Activated naive CD8-positive, alpha-beta T cell treated with anti-CD3 and anti-CD28 coated beads, Interleukin-2, amount 10 ng/mL, durations not matched to agents 7 days and 5 days (primary cell): ENCODE data around the gene APLP1. TPM values are rescaled to one million over a fixed set of nuclear protein-coding genes. Genes with fewer than 3 reads are reported as not detected.
A peak's percentile ranks its signal among the peaks of the same experiment; 100 is the strongest.

Experiments
- ATAC-seq: fragments of 150-1000 bp; cut with Tn5 transposase; one replicate; pipeline ENCODE4 v1.10.0; 2021; ENCODE audit warnings: low read depth, moderate library complexity
- POLR2A ChIA-PET: fragments of 350-600 bp; sonication (Branson Sonifier 250); formaldehyde crosslinking; loops from one replicate; lab custom pipeline; 2021; ENCODE audit warnings: antibody characterized with exemption; lab: Charles Lee
- DNase-seq: peaks from one replicate; pipeline ENCODE4 v3.0.0; 2021
- H3K27ac Mint-ChIP-seq: one replicate; pipeline ENCODE4 v1.8.0; 2022; ENCODE audit warnings: mild to moderate bottlenecking, mixed read lengths
- H3K27me3 Mint-ChIP-seq: one replicate; pipeline ENCODE4 v1.8.0; 2022; ENCODE audit warnings: mild to moderate bottlenecking, moderate library complexity, mixed read lengths
- H3K36me3 Mint-ChIP-seq: one replicate; pipeline ENCODE4 v1.8.0; 2021; ENCODE audit warnings: mild to moderate bottlenecking, mixed read lengths
- H3K4me1 Mint-ChIP-seq: one replicate; pipeline ENCODE4 v1.8.0; 2021; ENCODE audit warnings: mixed read lengths
- H3K4me3 Mint-ChIP-seq: one replicate; pipeline ENCODE4 v1.8.0; 2022; ENCODE audit warnings: mild to moderate bottlenecking, moderate library complexity, mixed read lengths
- H3K9me3 Mint-ChIP-seq: one replicate; pipeline ENCODE4 v1.8.0; 2021; ENCODE audit warnings: mixed read lengths
- total RNA-seq, 2 experiments: library from RNA; stranded (reverse); gene quantifications; one replicate each; pipeline ENCODE4 v1.2.3, GENCODE V29; 2021

The APLP1 gene
- total RNA-seq, 2 experiments from 2014 or later: 1.2 to 1.4 TPM

- POLR2A ChIA-PET: no interaction called here
- Mint-ChIP-seq H3K36me3 (peaks cover 30% of the 10 kb centered on the region), H3K4me3 (no peak overlapping the region), H3K4me1 (peaks cover 15% of the 10 kb centered on the region), H3K9me3 (no peaks in the 10 kb centered on the region), H3K27me3 (no peaks in the 10 kb centered on the region), H3K27ac (no peak overlapping the region)
- no peak for ATAC-seq
- no peak for DNase-seq
These were observed 27.7 kb downstream of the APLP1 start for GRCh38 chr19:35895911-35896642.

DNA sequence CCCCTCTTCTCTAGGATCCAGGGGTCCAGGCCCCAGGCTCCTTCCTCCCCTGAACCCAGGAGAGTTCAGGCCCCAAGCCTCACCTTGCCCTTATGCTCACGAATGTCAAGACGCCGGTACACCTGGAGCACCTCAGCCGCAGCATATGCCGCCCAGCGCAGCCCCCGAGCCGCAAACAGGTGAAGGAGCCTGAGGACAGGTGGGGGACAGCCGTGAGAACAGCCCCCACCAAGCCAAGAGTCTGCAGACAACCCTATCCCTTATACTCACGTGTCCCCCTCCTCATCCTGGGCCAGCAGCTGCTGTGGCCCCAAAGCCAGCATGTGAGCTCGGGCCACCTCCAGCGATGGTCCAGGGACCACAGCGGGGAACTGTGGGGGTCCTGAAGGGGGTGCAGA lies 28.3 kb downstream of the APLP1 start:
- DNase-seq: no peak
- peaks cover 26% of the 10 kb centered on the region for H3K36me3 Mint-ChIP-seq

GRCh38 chr19:35897706-35898451 lies 29.5 kb downstream of the APLP1 start:
- peaks cover 22% of the 10 kb centered on the region for H3K36me3 Mint-ChIP-seq
- H3K4me3 Mint-ChIP-seq: peak overlapping the region; percentile 92
- POLR2A ChIA-PET: interaction anchor here (0.9 to 1.3 kb wide), 2 partner anchors 10 to 33 kb away, joined by 4 to 5 read pairs; no protein-coding TSS in a partner anchor
- ATAC-seq (no peak), DNase-seq (no peak)
- peak overlapping the region; percentile 97 for H3K27ac Mint-ChIP-seq
- peaks cover 21% of the 10 kb centered on the region for H3K4me1 Mint-ChIP-seq
- no peaks in the 10 kb centered on the region for H3K27me3 Mint-ChIP-seq
- H3K9me3 Mint-ChIP-seq: no peaks in the 10 kb centered on the region

More for the DNA sequence above, 28.3 kb downstream of the APLP1 start:
- no peaks in the 10 kb centered on the region for H3K27me3 Mint-ChIP-seq
- POLR2A ChIA-PET: no interaction called here
- H3K9me3 Mint-ChIP-seq: no peaks in the 10 kb centered on the region
- peaks cover 17% of the 10 kb centered on the region for H3K4me1 Mint-ChIP-seq
- no peak overlapping the region for H3K27ac Mint-ChIP-seq
- H3K4me3 Mint-ChIP-seq: no peak overlapping the region
- ATAC-seq: no peak

DNA sequence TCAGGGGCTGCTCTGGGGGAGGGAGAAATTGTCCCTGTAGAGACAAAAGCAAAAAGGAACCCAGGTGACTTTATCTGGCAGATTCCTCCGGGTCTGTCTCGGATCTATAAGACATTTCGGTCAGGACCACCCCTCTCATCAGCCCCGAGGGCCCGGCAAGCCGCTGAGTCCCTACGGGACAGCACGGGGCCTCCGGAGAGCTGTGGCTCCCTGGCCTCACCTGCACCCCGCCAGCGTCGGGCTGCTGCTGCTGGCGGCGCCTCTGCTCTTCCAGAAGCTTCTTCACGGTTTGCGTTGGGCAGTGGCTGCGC lies 30.1 kb downstream of the APLP1 start:
- Mint-ChIP-seq H3K4me1 (peaks cover 24% of the 10 kb centered on the region), H3K36me3 (peaks cover 21% of the 10 kb centered on the region), H3K4me3 (peak overlapping the region; percentile 92), H3K9me3 (no peaks in the 10 kb centered on the region), H3K27ac (peak overlapping the region; percentile 97), H3K27me3 (no peaks in the 10 kb centered on the region)
- no peak for ATAC-seq
- peak; percentile 46 for DNase-seq
- POLR2A ChIA-PET: interaction anchor here (0.9 to 1.3 kb wide), 2 partner anchors 11 to 33 kb away, joined by 4 to 5 read pairs; no protein-coding TSS in a partner anchor

DNA sequence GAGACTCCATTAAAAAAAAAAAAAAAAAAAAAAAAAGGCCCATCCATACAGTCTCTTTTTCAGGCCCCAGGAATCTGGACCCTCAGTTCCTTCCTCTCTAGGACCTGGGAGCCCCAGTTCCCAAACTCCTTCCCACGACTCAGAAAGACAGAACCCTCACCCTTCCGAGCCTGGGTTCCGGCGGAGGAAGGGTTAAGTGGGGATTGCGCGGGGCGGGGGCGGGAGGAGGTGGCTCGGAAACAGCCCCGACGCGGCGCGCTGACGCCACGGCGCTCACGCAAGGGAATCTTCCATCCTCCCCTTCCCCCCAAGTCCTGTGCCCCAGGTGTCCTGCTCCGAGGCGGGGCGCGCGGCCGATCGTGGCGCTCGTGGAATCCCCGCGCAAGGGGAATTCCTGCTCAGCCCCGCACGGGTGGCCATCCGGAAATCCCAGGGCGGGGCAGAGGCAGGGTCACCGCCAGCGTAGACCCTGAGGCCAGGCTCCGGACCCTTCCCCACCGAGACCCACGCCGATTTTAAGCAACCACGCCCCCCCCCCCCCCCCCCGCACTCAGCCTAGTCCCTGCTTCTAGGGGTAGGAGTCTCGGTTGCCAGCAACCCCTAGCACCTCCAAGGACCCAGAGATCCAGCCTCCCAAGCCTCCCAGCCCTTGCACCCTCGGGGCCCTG lies 31.3 kb downstream of the APLP1 start:
- Mint-ChIP-seq H3K4me3 (peak overlapping the region; percentile 92), H3K9me3 (no peaks in the 10 kb centered on the region), H3K27me3 (no peaks in the 10 kb centered on the region), H3K27ac (peak overlapping the region; percentile 97), H3K36me3 (peaks cover 22% of the 10 kb centered on the region), H3K4me1 (peaks cover 34% of the 10 kb centered on the region)
- ATAC-seq (peak; percentile 41), DNase-seq (peak; percentile 87)
- POLR2A ChIA-PET: interaction anchor here (0.6 to 2.3 kb wide), 5 partner anchors 8 to 395 kb away, joined by 3 to 36 read pairs (median 3); partner anchors contain the start of gene LIN37

- Mint-ChIP-seq H3K4me1 (peaks cover 40% of the 10 kb centered on the region), H3K36me3 (peaks cover 17% of the 10 kb centered on the region), H3K27me3 (no peaks in the 10 kb centered on the region), H3K4me3 (peak overlapping the region; percentile 92), H3K27ac (peak overlapping the region; percentile 97), H3K9me3 (no peaks in the 10 kb centered on the region)
- DNase-seq: no peak
- POLR2A ChIA-PET: interaction anchor here (0.7 to 2.3 kb wide), 11 partner anchors 10 to 190 kb away, joined by 3 to 36 read pairs (median 3); partner anchors contain the start of gene LIN37
- ATAC-seq: no peak
These were observed 32.8 kb downstream of the APLP1 start for GRCh38 chr19:35901055-35901644.

GRCh38 chr19:35901854-35902661 lies 33.7 kb downstream of the APLP1 start, which contains the start of gene HCST:
HCST (plus strand) TSS chr19:35902529; CDS start chr19:35902594, 65 bp downstream.
- Mint-ChIP-seq H3K36me3 (peaks cover 17% of the 10 kb centered on the region), H3K4me3 (peak within 1 kb of the TSS; percentile 92), H3K4me1 (peaks cover 40% of the 10 kb centered on the region), H3K9me3 (no peaks in the 10 kb centered on the region), H3K27me3 (no peaks in the 10 kb centered on the region), H3K27ac (peak within 1 kb of the TSS; percentile 97)
- peak; percentile 74 for DNase-seq
- ATAC-seq: peak; percentile 32
- POLR2A ChIA-PET: interaction anchor here (0.8 to 2.5 kb wide), 4 partner anchors 20 to 189 kb away, joined by 3 to 41 read pairs (median 20); no protein-coding TSS in a partner anchor

GRCh38 chr19:35902870-35903475 lies 34.6 kb downstream of the APLP1 start:
- Mint-ChIP-seq H3K36me3 (peaks cover 13% of the 10 kb centered on the region), H3K4me1 (peaks cover 34% of the 10 kb centered on the region), H3K9me3 (no peaks in the 10 kb centered on the region), H3K4me3 (peak overlapping the region; percentile 92), H3K27me3 (no peaks in the 10 kb centered on the region), H3K27ac (peak overlapping the region; percentile 97)
- DNase-seq (no peak), ATAC-seq (no peak)
- POLR2A ChIA-PET: interaction anchor here (0.9 to 2.5 kb wide), 6 partner anchors 9 to 165 kb away, joined by 3 to 41 read pairs (median 4); no protein-coding TSS in a partner anchor

DNA sequence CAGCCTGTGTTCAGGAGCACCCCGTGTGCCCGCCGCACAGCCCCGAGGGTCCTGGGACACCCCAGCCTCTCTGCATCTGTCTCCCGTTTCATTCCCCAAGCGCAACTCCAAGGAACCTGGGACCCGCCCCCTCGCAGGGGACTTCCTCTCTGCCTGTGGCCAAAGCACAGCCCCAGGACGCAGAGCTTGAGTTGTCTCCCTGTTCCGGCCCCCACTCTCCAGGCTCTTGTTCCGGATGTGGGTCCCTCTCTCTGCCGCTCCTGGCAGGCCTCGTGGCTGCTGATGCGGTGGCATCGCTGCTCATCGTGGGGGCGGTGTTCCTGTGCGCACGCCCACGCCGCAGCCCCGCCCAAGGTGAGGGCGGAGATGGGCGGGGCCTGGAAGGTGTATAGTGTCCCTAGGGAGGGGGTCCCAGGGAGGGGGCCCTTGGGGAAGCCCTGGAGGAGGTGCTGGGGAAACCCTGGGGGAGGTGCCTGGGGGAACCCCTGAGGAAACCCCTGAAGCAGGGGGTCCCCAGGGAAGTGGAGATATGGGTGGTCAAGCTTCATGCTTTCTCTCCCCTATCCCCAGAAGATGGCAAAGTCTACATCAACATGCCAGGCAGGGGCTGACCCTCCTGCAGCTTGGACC lies 35.3 kb downstream of the APLP1 start:
- ATAC-seq: peak; percentile 61
- Mint-ChIP-seq H3K27me3 (no peaks in the 10 kb centered on the region), H3K4me1 (peaks cover 31% of the 10 kb centered on the region), H3K27ac (peak overlapping the region; percentile 97), H3K4me3 (peak overlapping the region; percentile 92), H3K9me3 (no peaks in the 10 kb centered on the region), H3K36me3 (peaks cover 13% of the 10 kb centered on the region)
- POLR2A ChIA-PET: interaction anchor here (0.7 to 2.5 kb wide), 7 partner anchors 9 to 166 kb away, joined by 3 to 41 read pairs (median 4); no protein-coding TSS in a partner anchor
- DNase-seq: peak; percentile 93

- no peak for ATAC-seq
- Mint-ChIP-seq H3K36me3 (peaks cover 8% of the 10 kb centered on the region), H3K27me3 (no peaks in the 10 kb centered on the region), H3K4me3 (peak overlapping the region; percentile 92), H3K9me3 (no peaks in the 10 kb centered on the region), H3K4me1 (peaks cover 36% of the 10 kb centered on the region), H3K27ac (peak overlapping the region; percentile 81)
- DNase-seq: no peak
- POLR2A ChIA-PET: interaction anchor here (1.1 to 2.5 kb wide), 3 partner anchors 22 to 167 kb away, joined by 4 to 41 read pairs (median 4); no protein-coding TSS in a partner anchor
These were observed 36.1 kb downstream of the APLP1 start for GRCh38 chr19:35904311-35905068.
